Rectal smooth muscle tissue (tissue), 1 donor: ENCODE results near the gene IDS.
"Not testable (repeated sequence)": the region's sequence is repeated elsewhere in the genome, so short reads cannot be mapped to it uniquely, and the experiment has no call there.

Experiments
- H3K27ac ChIP-seq: one replicate; pipeline ENCODE4 v1.7.0; 2013; ENCODE audit warnings: low read depth, low read length, inconsistent platforms
- H3K27me3 ChIP-seq: one replicate; pipeline ENCODE4 v1.7.0; 2013; ENCODE audit warnings: low read length; ENCODE audit not compliant: control insufficient read depth, insufficient read depth
- H3K36me3 ChIP-seq: one replicate; pipeline ENCODE4 v1.7.0; 2013; ENCODE audit warnings: low read length; ENCODE audit not compliant: control insufficient read depth, insufficient read depth
- H3K4me1 ChIP-seq: one replicate; pipeline ENCODE4 v1.7.0; 2013; ENCODE audit warnings: low read length; ENCODE audit not compliant: control insufficient read depth, insufficient read depth
- H3K4me3 ChIP-seq: one replicate; pipeline ENCODE4 v1.7.0; 2013; ENCODE audit warnings: low read length
- H3K9ac ChIP-seq: one replicate; pipeline ENCODE4 v1.7.0; 2013; ENCODE audit warnings: low read length

The IDS gene

GRCh38 chrX:149506349-149506748 is 1.2 kb upstream of the IDS start:
- Histone ChIP-seq H3K4me1 (no peaks in the 10 kb centered on the region), H3K4me3 (no peak overlapping the region), H3K9ac (no peak overlapping the region)

GRCh38 chrX:149505671-149506070 is 565 bp upstream of the IDS start:
- H3K4me1 ChIP-seq: no peaks in the 10 kb centered on the region
- peaks cover 6% of the 10 kb centered on the region for H3K36me3 ChIP-seq
- no peak overlapping the region for H3K9ac ChIP-seq
- H3K4me3 ChIP-seq: no peak overlapping the region
- peak overlapping the region; percentile 92 for H3K27ac ChIP-seq
- H3K27me3 ChIP-seq: no peaks in the 10 kb centered on the region

More at GRCh38 chrX:149506349-149506748, 1.2 kb upstream of the IDS start:
- Histone ChIP-seq H3K27me3 (no peaks in the 10 kb centered on the region), H3K36me3 (peaks cover 6% of the 10 kb centered on the region), H3K27ac (no peak overlapping the region)

DNA sequence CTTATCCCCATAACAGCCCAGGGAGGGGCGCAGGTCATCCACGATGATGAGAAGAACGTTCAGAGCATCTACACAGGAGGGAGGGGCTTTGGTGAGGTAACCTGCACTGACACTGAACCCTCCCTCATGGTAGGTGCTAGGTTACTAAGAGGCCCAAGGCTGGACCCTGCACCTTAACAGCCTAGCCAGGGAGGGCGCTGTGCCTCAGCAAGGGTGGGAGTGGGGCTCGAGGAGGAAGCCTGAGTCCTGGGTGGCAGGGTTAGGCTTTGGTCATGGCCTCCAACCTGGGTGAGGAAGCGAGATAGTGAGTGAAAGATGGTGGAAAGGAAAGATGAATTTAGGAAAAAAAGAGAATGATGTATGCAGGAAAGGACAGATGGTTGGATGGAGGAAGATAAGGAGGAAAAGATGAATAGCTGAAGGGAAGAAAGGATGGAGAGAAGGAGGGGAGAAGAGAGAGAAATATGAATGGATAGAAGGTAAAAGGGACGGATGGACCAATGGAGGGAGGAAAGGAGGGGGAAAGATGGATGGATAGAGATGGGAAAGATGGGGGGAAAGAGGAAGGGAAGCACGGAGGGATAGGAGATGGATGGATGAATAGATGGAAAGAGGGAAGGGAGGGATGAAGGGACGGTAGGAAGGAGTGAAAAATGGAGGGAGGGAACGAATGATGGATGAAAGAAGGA is 736 bp downstream of the IDS start:
- no peaks in the 10 kb centered on the region for H3K4me1 ChIP-seq
- H3K9ac ChIP-seq: peak overlapping the region; percentile 74
- H3K36me3 ChIP-seq: peaks cover 11% of the 10 kb centered on the region
- H3K4me3 ChIP-seq: peak overlapping the region; percentile 76
- H3K27ac ChIP-seq: peak overlapping the region; percentile 92
- no peaks in the 10 kb centered on the region for H3K27me3 ChIP-seq

DNA sequence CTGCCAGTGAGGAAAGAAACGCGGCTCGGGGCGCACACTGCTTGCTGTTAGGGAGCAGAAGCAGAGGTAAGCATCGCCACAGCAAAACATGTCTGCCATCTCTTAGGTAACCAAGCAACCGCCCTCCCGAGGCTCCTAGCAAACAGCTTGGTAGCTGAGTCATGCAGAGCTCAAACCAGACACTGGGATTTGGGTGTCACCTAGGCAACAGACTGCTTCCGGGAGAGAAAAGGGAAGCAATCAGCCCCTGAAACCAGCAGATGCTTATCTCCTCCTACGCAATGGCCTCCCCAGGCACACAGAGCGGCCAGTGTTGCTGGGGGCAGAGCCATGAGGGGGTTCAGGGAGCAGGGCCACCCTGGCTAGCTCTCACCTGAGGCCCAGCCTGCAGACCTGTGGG is 1.7 kb downstream of the IDS start:
- Histone ChIP-seq H3K4me3 (peak overlapping the region; percentile 4), H3K36me3 (peaks cover 11% of the 10 kb centered on the region)
- H3K27ac ChIP-seq, H3K9ac ChIP-seq, H3K27me3 ChIP-seq, H3K4me1 ChIP-seq: not testable (repeated sequence)

GRCh38 chrX:149502923-149503322 is 2.2 kb downstream of the IDS start:
- H3K4me3 ChIP-seq, H3K4me1 ChIP-seq, H3K27me3 ChIP-seq, H3K9ac ChIP-seq, H3K27ac ChIP-seq: not testable (repeated sequence)
- peaks cover 15% of the 10 kb centered on the region for H3K36me3 ChIP-seq

GRCh38 chrX:149499766-149500165 is 5.3 kb downstream of the IDS start:
- peaks cover 23% of the 10 kb centered on the region for H3K36me3 ChIP-seq
- H3K4me1 ChIP-seq: no peaks in the 10 kb centered on the region
- H3K27ac ChIP-seq: no peak overlapping the region
- H3K4me3 ChIP-seq: no peak overlapping the region
- H3K27me3 ChIP-seq: no peaks in the 10 kb centered on the region
- no peak overlapping the region for H3K9ac ChIP-seq

GRCh38 chrX:149498767-149499166 is 6.3 kb downstream of the IDS start:
- no peaks in the 10 kb centered on the region for H3K27me3 ChIP-seq
- H3K4me1 ChIP-seq: no peaks in the 10 kb centered on the region
- H3K36me3 ChIP-seq: peaks cover 25% of the 10 kb centered on the region
- no peak overlapping the region for H3K27ac ChIP-seq
- no peak overlapping the region for H3K4me3 ChIP-seq
- H3K9ac ChIP-seq: no peak overlapping the region

DNA sequence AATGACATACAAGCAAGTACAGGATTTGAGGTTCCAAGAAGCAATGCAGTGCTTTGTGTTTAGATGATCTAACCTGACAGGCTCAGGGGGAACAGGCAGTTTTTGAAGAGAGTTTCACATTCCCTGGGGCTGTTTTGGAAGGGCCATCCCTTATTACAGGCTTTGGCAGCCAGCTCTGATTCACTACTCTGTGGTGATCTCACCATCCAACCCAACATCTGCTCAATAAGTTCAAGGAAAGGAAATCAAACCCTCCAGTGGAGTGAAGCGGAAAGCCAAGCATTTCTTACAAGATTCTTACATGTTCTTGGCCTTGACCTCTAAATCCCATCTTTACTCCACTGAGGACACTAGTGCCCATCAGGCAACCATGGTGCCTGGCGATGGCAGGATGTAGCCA is 7.5 kb downstream of the IDS start:
- Histone ChIP-seq H3K36me3 (peaks cover 25% of the 10 kb centered on the region), H3K4me3 (no peak overlapping the region), H3K9ac (no peak overlapping the region), H3K27ac (no peak overlapping the region), H3K4me1 (no peaks in the 10 kb centered on the region), H3K27me3 (no peaks in the 10 kb centered on the region)

GRCh38 chrX:149497054-149497453 is 8.1 kb downstream of the IDS start:
- H3K9ac ChIP-seq: no peak overlapping the region
- H3K36me3 ChIP-seq: peaks cover 23% of the 10 kb centered on the region
- no peak overlapping the region for H3K27ac ChIP-seq
- H3K4me1 ChIP-seq: no peaks in the 10 kb centered on the region
- no peak overlapping the region for H3K4me3 ChIP-seq
- no peaks in the 10 kb centered on the region for H3K27me3 ChIP-seq

- no peaks in the 10 kb centered on the region for H3K4me1 ChIP-seq
- no peak overlapping the region for H3K9ac ChIP-seq
- H3K27ac ChIP-seq: no peak overlapping the region
- no peak overlapping the region for H3K4me3 ChIP-seq
- H3K27me3 ChIP-seq: no peaks in the 10 kb centered on the region
- peaks cover 30% of the 10 kb centered on the region for H3K36me3 ChIP-seq
These were observed 9.5 kb downstream of the IDS start for GRCh38 chrX:149495573-149496071.

DNA sequence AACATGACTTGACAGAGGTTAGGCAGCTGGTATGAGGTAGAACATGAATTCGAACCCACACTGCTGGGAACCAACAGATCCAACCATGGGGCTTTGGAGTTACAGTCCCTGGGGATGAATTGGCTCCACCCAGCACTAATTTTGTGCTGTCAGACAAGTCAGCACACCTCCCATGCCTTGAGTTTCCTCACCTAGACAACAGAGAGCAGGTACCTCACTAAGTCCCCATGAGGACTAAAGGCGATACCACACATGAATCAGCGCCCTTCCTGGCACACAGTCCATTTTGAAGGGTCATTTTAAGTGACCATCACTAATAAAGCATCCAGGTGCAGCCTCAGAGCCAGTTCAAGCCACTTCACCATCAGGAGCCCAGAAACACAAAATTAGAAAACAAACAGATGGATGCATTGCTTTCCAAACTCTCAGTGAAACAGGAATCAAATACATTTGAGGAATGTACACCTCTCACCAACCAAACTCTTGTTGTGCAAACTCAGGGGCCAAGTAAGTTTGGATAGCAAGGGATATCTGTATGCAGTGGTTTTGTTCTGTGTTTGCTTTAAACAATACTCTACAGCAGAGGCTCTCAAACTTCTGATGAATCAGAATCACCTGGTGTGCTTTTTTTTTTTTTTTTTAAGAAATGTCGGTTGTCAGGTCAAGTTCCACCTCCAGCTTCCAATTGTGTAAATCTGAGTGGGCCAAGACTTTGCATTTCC is 10.1 kb downstream of the IDS start:
- Histone ChIP-seq H3K36me3 (peaks cover 31% of the 10 kb centered on the region), H3K27me3 (no peaks in the 10 kb centered on the region), H3K27ac (no peak overlapping the region), H3K4me3 (no peak overlapping the region), H3K4me1 (no peaks in the 10 kb centered on the region), H3K9ac (no peak overlapping the region)

- H3K36me3 ChIP-seq: peaks cover 27% of the 10 kb centered on the region
- H3K4me3 ChIP-seq: no peak overlapping the region
- H3K4me1 ChIP-seq: no peaks in the 10 kb centered on the region
- H3K9ac ChIP-seq: no peak overlapping the region
- H3K27me3 ChIP-seq: no peaks in the 10 kb centered on the region
- no peak overlapping the region for H3K27ac ChIP-seq
These were observed 11.2 kb downstream of the IDS start for GRCh38 chrX:149493567-149494562.
